ENCODE measurements around the gene PIK3AP1. TPM values are rescaled to one million over a fixed set of nuclear protein-coding genes. Genes with fewer than 3 reads are reported as not detected.

PIK3AP1 gene
- total RNA-seq, 1 donor from 2014 or later, result 4.2 TPM

- H3K4me3 ChIP-seq (ENCODE audit: low read depth, low read length), result no peak overlapping the region
- no peak for TF ChIP-seq CTCF (conservative IDR thresholded peaks at IDR 0.05; ENCODE audit: low read depth, low read length)
- no peak for DNase-seq (ENCODE audit: low read depth)
Measured at GRCh38 chr10:96665306-96665705, 55.0 kb downstream of the PIK3AP1 start.

- DNase-seq (ENCODE audit: low read depth), result no peak
- no peak for TF ChIP-seq CTCF (conservative IDR thresholded peaks at IDR 0.05; ENCODE audit: low read depth, low read length)
- no peak overlapping the region for H3K4me3 ChIP-seq (ENCODE audit: low read depth, low read length)
Measured at GRCh38 chr10:96664563-96664962, 55.8 kb downstream of the PIK3AP1 start.

GRCh38 chr10:96663797-96664196 is 56.5 kb downstream of the PIK3AP1 start:
- no peak for DNase-seq (ENCODE audit: low read depth)
- no peak for TF ChIP-seq CTCF (conservative IDR thresholded peaks at IDR 0.05; ENCODE audit: low read depth, low read length)
- no peak overlapping the region for H3K4me3 ChIP-seq (ENCODE audit: low read depth, low read length)

- TF ChIP-seq CTCF (conservative IDR thresholded peaks at IDR 0.05; ENCODE audit: low read depth, low read length), result no peak
- no peak overlapping the region for H3K4me3 ChIP-seq (ENCODE audit: low read depth, low read length)
- no peak for DNase-seq (ENCODE audit: low read depth)
Measured at GRCh38 chr10:96661632-96662031, 58.7 kb downstream of the PIK3AP1 start.

GRCh38 chr10:96660297-96660696 is 60.0 kb downstream of the PIK3AP1 start:
- TF ChIP-seq CTCF (conservative IDR thresholded peaks at IDR 0.05; ENCODE audit: low read depth, low read length), result no peak
- H3K4me3 ChIP-seq (ENCODE audit: low read depth, low read length), result no peak overlapping the region

GRCh38 chr10:96658844-96659243 is 61.5 kb downstream of the PIK3AP1 start:
- DNase-seq (ENCODE audit: low read depth), result no peak
- H3K4me3 ChIP-seq (ENCODE audit: low read depth, low read length), result no peak overlapping the region
- TF ChIP-seq CTCF (conservative IDR thresholded peaks at IDR 0.05; ENCODE audit: low read depth, low read length), result no peak

More at GRCh38 chr10:96660297-96660696, 60.0 kb downstream of the PIK3AP1 start:
- DNase-seq (ENCODE audit: low read depth), result no peak

- no peak for TF ChIP-seq CTCF (conservative IDR thresholded peaks at IDR 0.05; ENCODE audit: low read depth, low read length)
- no peak for DNase-seq (ENCODE audit: low read depth)
- no peak overlapping the region for H3K4me3 ChIP-seq (ENCODE audit: low read depth, low read length)
Measured at GRCh38 chr10:96657385-96657784, 62.9 kb downstream of the PIK3AP1 start.

Measured in epithelial cell of proximal tubule (primary cell).